ENCODE measurements around the gene LHFPL6.

GRCh38 chr13:39335721-39336120 lies 267.3 kb downstream of the LHFPL6 start:
- TF ChIP-seq CTCF (IDR thresholded peaks at IDR 0.05; ENCODE audit: low read length), result no peak
- no peak for TF ChIP-seq EZH2 (IDR thresholded peaks at IDR 0.05; ENCODE audit: borderline replicate concordance, low read length)

All from OCI-LY1 (cell line).